Naive thymus-derived CD8-positive, alpha-beta T cell (primary cell): Measurements from ENCODE around the gene PAPSS1. TPM values are rescaled to one million over a fixed set of nuclear protein-coding genes. Genes with fewer than 3 reads are reported as not detected.
"Not testable (repeated sequence)": the region's sequence is repeated elsewhere in the genome, so short reads cannot be mapped to it uniquely, and the experiment has no call there.

Experiments
- ATAC-seq, 2 donors: fragments of 150-1000 bp; cut with Tn5 transposase in 1 of 2; sonication (Bioruptor Pico), chemical (Tn5 transposase) in 1 of 2; 1 replicate in 1 of 2; 2 replicates in 1 of 2; pipeline ENCODE4 v1.10.0; 2021; ENCODE audit warnings: mild to moderate bottlenecking in 2 of 2, moderate library complexity in 2 of 2
- POLR2A ChIA-PET: fragments of 350-600 bp; sonication (Branson Sonifier 250); formaldehyde crosslinking; loops from one replicate; lab custom pipeline; 2021; ENCODE audit warnings: antibody characterized with exemption; lab: Charles Lee
- DNase-seq, 10 donors: peaks; one replicate each; pipeline versions ENCODE4 v3.0.0 to v3.0.0-alpha.2; 2020 to 2022
- H3K27ac Mint-ChIP-seq, 10 donors: one replicate each; pipeline ENCODE4 v1.8.0; 2020 to 2022; ENCODE audit warnings: mild to moderate bottlenecking in 10 of 10, mixed read lengths in 10 of 10, moderate library complexity in 4 of 10, inconsistent platforms in 1 of 10
- H3K27me3 Mint-ChIP-seq, 5 donors: one replicate each; pipeline ENCODE4 v1.8.0; 2021 to 2022; ENCODE audit warnings: mixed read lengths in 5 of 5
- H3K36me3 Mint-ChIP-seq, 3 donors: one replicate each; pipeline ENCODE4 v1.8.0; 2020 to 2022; ENCODE audit warnings: mixed read lengths in 3 of 3, mild to moderate bottlenecking in 2 of 3, inconsistent platforms in 1 of 3
- H3K4me1 Mint-ChIP-seq, 4 donors: one replicate each; pipeline ENCODE4 v1.8.0; 2021 to 2022; ENCODE audit warnings: mixed read lengths in 4 of 4
- H3K4me3 Mint-ChIP-seq, 10 donors: one replicate each; pipeline ENCODE4 v1.8.0; 2020 to 2022; ENCODE audit warnings: mild to moderate bottlenecking in 10 of 10, mixed read lengths in 10 of 10, moderate library complexity in 6 of 10, inconsistent platforms in 1 of 10
- H3K9me3 Mint-ChIP-seq, 9 donors: one replicate each; pipeline ENCODE4 v1.8.0; 2020 to 2022; ENCODE audit warnings: mixed read lengths in 9 of 9, mild to moderate bottlenecking in 3 of 9, inconsistent platforms in 1 of 9, moderate library complexity in 1 of 9
- polyA plus RNA-seq, 3 donors: library from polyadenylated mRNA; unstranded; fragments of 300-500 nt; fragmentation: Illumina TruSeq; gene quantifications; one replicate each; pipeline ENCODE4 v1.2.3, GENCODE V29; 2021
- total RNA-seq, 8 experiments: library from RNA in 2 of 8; stranded (reverse) in 2 of 8; gene quantifications; one replicate each; pipeline ENCODE4 v1.2.3 and lab custom pipeline; 2021 to 2026

The PAPSS1 gene
- total and polyA plus RNA-seq, 5 experiments from 2014 or later = 17.3 to 23.9 (median 22.8) TPM

DNA sequence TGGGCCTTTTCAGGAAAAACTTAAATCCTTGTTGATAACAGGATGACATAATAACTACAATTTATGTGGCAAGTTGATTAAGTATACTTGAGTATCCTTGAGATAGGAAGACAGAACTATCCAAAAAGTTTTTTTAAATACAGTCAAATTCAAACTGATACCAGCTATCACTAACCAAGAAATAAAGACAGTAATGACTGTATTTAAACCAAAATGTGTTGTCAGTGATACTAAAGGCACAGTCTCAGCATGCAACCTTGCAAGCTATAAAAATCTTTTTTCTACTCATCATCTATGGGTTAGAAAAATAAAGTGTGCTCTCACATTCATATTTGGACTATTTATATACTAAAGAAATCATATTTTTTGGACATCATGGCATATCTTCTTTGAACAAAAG, 64.7 kb downstream of the PAPSS1 start:
- Mint-ChIP-seq H3K27ac (no peak overlapping the region), H3K9me3 (no peaks in the 10 kb centered on the region), H3K4me1 (no peaks in the 10 kb centered on the region), H3K4me3 (no peak overlapping the region), H3K27me3 (no peaks in the 10 kb centered on the region), H3K36me3 (peaks cover 27 to 77% (median 55%) of the 10 kb centered on the region in 3 donors)
- ATAC-seq = no peak
- POLR2A ChIA-PET = no interaction called here
- no peak for DNase-seq

DNA sequence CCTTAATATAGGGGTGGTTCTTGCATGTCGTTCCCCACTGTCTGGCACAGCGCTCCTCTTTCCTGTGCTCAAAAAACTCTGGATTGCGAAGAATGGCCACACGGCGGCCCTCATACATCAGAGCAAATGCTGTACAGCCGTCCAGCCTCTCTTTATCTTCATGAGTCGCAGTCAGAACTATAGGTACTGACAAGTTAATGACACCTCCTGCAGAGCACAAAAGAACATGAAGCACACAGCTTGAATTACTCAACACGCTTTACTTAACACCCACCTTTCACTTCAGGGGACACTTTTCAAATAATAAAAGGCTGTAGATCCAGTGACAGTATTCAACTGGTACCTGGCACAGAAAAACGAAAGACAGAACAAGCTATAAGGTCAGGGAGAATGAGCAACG, 65.3 kb downstream of the PAPSS1 start:
- Mint-ChIP-seq H3K9me3 (no peaks in the 10 kb centered on the region), H3K27ac (no peak overlapping the region), H3K4me1 (peaks cover 0 to under 1% (median 0%) of the 10 kb centered on the region in 4 donors), H3K27me3 (no peaks in the 10 kb centered on the region), H3K36me3 (peaks cover 27 to 76% (median 55%) of the 10 kb centered on the region in 3 donors), H3K4me3 (no peak overlapping the region)
- DNase-seq (no peak), ATAC-seq (no peak)
- POLR2A ChIA-PET = no interaction called here

DNA sequence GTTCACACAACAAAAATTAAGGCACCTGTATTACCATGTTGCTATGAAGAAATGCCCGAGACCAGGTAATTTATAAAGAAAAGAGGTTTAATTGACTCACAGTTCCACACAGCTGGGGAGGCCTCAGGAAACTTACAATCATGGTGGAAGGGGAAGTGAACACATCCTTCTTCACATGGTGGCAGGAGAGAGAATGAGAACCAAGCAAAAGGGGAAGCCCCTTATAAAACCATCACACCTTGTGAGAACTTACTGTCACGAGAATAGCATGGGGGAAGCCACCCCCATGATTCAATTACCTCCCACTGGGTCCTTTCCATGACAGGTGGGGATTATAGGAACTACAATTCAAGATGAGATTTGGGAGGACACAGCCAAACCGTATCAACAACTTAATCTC, 68.6 kb downstream of the PAPSS1 start:
- H3K4me3 Mint-ChIP-seq, DNase-seq, ATAC-seq, POLR2A ChIA-PET, H3K9me3 Mint-ChIP-seq, H3K27me3 Mint-ChIP-seq, H3K4me1 Mint-ChIP-seq: not testable (repeated sequence)
- Mint-ChIP-seq H3K36me3 (peaks cover 22 to 78% (median 49%) of the 10 kb centered on the region in 3 donors), H3K27ac (peak overlapping the region in 1 of 10 donors; percentile 13)

DNA sequence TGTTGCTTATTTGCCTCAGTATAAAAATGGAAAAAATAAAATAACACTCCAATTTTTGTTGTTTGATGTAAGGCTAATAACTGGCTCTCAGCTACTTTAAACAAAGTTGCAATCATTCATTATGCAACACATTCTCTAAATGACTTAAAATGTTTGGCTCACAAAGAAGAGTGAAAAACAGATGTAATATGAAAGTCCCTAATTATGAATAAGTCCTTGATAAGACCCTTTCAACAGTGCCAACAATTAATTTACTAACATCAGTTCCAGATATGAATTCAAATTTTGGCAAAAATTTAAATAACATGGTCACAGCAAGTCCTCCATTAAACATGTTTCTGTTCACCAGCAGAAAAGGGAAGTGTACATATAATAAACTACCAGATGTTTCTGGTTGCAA, 69.8 kb downstream of the PAPSS1 start:
- ATAC-seq = no peak
- Mint-ChIP-seq H3K9me3 (no peaks in the 10 kb centered on the region), H3K4me3 (no peak overlapping the region), H3K4me1 (peaks cover 0 to 6% (median 4%) of the 10 kb centered on the region in 4 donors), H3K36me3 (peaks cover 26 to 81% (median 44%) of the 10 kb centered on the region in 3 donors), H3K27ac (no peak overlapping the region), H3K27me3 (no peaks in the 10 kb centered on the region)
- no peak for DNase-seq
- POLR2A ChIA-PET = no interaction called here

DNA sequence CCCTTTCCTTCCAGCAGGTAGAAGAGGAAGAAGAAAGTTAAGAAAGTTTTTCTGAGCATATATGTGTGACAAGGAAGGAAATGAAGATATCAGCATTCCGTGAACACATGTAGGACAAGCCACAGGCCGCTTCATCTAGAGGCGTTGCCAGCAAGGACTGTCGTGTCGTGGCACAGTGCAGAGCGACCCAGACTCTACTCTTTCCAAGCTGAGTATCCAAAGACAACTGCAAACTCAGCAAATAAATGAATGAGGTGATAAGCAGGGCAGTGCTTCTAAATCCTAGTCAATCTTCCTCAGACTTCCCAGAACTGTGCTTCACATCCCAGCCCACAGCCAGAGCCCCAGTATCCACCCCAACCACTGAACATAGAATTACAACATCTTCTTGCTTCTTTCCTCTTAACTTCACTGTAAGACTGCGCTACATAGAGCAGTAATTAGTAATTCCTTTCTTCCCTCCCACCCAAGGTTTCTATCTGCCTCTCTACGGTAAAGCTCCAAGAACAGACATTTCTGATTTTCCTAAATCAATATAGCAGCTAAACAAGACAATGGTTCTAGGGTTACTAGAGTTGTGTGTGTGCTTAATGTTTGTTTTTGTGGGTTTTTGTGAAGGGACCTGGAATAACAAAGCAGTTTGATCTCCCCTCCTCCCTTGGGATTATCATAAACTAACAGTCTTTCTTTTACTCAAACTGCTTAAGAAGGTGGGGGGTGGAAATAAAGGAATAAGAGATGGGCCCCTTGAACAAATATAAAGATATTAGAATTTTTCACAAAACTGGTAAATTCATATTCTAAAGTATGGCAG, 71.6 kb downstream of the PAPSS1 start:
- DNase-seq (no peak), ATAC-seq (no peak)
- H3K36me3 Mint-ChIP-seq = peaks cover 30 to 79% (median 42%) of the 10 kb centered on the region in 3 donors
- H3K4me3 Mint-ChIP-seq = no peak overlapping the region
- H3K27me3 Mint-ChIP-seq = no peaks in the 10 kb centered on the region
- POLR2A ChIA-PET = no interaction called here
- H3K27ac Mint-ChIP-seq = no peak overlapping the region
- no peaks in the 10 kb centered on the region for H3K9me3 Mint-ChIP-seq
- H3K4me1 Mint-ChIP-seq = peaks cover 0 to 6% (median 4%) of the 10 kb centered on the region in 4 donors

DNA sequence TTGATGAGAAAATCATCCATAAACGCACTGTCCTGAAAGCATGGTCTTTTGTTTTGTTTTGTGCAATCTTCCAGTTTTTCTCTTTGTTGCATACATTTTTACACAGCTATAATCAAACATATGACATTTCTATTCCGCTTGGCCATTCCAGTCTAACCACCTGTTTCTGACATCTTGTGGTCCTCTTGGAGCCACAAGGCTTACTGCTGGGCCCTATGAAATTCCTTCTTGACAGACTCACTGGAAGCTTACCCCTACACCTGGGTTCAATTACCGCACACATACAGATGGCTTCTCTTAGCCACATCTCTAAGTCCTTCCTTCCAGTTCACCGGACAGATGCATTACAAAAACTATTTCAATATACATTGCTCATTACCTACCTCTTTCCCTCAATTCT, 72.4 kb downstream of the PAPSS1 start:
- Mint-ChIP-seq H3K9me3 (no peaks in the 10 kb centered on the region), H3K4me3 (no peak overlapping the region), H3K27ac (no peak overlapping the region), H3K4me1 (peaks cover 0 to 6% (median 4%) of the 10 kb centered on the region in 4 donors), H3K27me3 (no peaks in the 10 kb centered on the region), H3K36me3 (peaks cover 24 to 80% (median 38%) of the 10 kb centered on the region in 3 donors)
- no peak for DNase-seq
- POLR2A ChIA-PET = no interaction called here
- ATAC-seq = no peak

DNA sequence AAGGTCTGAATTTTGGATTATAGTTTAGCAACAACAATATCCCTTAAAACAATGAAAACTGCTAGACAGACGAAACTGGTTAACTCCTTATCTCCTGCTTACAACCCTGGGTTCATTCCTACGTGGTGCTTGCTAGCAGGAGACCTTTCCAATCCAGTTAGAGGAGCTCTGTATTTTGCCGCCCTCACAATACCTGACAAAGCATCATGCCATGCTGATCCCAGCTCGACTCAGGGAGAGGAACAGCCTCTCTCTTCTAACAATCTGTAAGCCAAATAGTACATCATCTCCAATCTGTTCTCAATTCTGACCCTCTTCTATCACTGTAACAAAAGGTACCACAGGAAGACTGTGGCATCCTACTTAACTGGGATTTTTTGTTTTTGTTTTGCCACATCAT, 74.4 kb downstream of the PAPSS1 start:
- Mint-ChIP-seq H3K4me3 (no peak overlapping the region), H3K27ac (peak overlapping the region in 1 of 10 donors; percentile 8), H3K9me3 (no peaks in the 10 kb centered on the region), H3K36me3 (peaks cover 13 to 60% (median 24%) of the 10 kb centered on the region in 3 donors), H3K27me3 (no peaks in the 10 kb centered on the region), H3K4me1 (peaks cover 0 to 7% (median 6%) of the 10 kb centered on the region in 4 donors)
- POLR2A ChIA-PET = no interaction called here
- DNase-seq = no peak
- no peak for ATAC-seq

DNA sequence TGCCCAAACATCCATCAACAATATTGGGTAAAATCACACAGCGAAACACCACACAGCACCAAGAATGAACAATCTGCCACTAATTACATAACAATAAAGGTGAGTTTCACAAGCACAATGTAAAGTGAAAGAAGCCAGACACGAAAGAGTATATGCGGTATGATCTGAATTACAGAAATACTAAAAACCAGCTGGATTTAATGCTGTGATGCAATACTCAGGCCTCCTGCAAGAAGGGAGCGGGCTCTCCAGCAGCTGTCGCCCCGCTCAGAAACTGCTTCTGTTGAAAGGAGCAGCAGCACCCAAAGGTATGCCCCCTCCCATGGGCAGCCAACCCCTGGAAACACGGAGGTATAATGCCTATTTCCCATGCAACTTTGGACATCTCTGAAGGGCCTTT, 77.0 kb downstream of the PAPSS1 start:
- POLR2A ChIA-PET = no interaction called here
- DNase-seq = no peak
- H3K9me3 Mint-ChIP-seq = no peaks in the 10 kb centered on the region
- no peak overlapping the region for H3K27ac Mint-ChIP-seq
- no peaks in the 10 kb centered on the region for H3K27me3 Mint-ChIP-seq
- peaks cover 0 to 7% (median 3%) of the 10 kb centered on the region in 4 donors for H3K4me1 Mint-ChIP-seq
- no peak overlapping the region for H3K4me3 Mint-ChIP-seq
- no peak for ATAC-seq
- H3K36me3 Mint-ChIP-seq = peaks cover 13 to 53% (median 23%) of the 10 kb centered on the region in 3 donors

DNA sequence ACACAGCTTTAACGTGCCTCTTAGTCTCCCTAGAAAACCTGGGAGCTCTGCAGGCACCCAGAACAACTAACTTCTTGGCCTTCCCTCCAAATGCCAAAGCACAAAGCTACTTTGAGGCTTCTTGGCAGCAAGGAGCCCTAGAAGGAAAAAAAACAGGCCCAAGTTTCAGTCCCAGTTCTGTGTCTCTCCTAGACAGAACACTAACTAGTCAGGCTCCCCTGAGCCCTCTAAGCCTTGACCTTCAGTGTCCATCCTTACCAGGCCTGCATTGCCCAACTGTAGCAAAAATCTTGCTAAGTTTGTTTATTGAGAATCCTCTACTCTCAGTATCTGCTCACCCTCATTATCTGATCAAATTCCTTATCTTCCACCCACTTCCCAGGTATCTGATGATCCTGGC, 79.2 kb downstream of the PAPSS1 start:
- Mint-ChIP-seq H3K9me3 (no peaks in the 10 kb centered on the region), H3K27ac (no peak overlapping the region), H3K27me3 (no peaks in the 10 kb centered on the region), H3K36me3 (peaks cover 12 to 42% (median 17%) of the 10 kb centered on the region in 3 donors), H3K4me3 (no peak overlapping the region), H3K4me1 (peaks cover 0 to 2% (median 1%) of the 10 kb centered on the region in 4 donors)
- ATAC-seq (no peak), DNase-seq (no peak)
- POLR2A ChIA-PET = no interaction called here

DNA sequence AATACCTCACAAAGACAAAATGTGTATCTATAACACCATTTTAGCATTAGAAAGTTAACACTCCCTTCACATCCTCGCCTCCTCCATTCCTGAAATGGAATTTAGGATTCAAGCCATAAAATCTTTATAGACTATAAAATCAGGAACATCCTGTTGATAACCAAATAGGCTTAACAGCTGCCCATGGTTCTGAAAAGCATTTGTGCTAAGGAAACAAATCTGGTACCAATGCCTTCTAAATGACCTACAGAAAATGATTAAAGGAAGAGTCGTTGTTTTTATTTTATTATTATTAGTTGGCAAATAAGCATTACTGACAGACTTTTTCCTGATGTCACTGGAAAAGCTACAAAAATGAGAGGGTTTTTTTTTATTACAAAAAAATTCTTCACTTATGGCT, 79.8 kb downstream of the PAPSS1 start:
- H3K9me3 Mint-ChIP-seq = no peaks in the 10 kb centered on the region
- POLR2A ChIA-PET = no interaction called here
- no peak overlapping the region for H3K27ac Mint-ChIP-seq
- H3K4me3 Mint-ChIP-seq = no peak overlapping the region
- DNase-seq (no peak), ATAC-seq (no peak)
- peaks cover 0 to 2% (median 1%) of the 10 kb centered on the region in 4 donors for H3K4me1 Mint-ChIP-seq
- no peaks in the 10 kb centered on the region for H3K27me3 Mint-ChIP-seq
- peaks cover 9 to 37% (median 17%) of the 10 kb centered on the region in 3 donors for H3K36me3 Mint-ChIP-seq

DNA sequence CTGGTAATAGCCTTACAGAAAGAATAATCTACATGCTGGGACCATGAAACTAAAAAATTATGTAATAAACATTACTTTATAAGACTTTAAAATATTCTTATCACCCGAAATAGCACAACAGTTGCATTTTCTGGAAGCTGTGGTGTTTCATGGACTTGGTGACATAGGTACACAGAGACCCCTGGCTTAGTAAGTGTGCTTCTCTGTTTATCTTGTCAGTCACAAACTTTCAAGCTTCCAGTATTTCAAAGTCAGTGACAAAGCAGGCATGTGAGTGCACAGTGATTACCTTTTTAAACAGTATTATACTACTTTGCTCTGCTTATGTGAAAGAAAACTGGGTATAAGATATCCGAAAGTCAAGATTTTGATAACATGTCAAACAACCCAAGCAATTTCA, 84.3 kb downstream of the PAPSS1 start:
- peaks cover 0 to 29% (median 18%) of the 10 kb centered on the region in 3 donors for H3K36me3 Mint-ChIP-seq
- no peak overlapping the region for H3K27ac Mint-ChIP-seq
- DNase-seq (no peak), ATAC-seq (no peak)
- POLR2A ChIA-PET = no interaction called here
- no peak overlapping the region for H3K4me3 Mint-ChIP-seq
- H3K27me3 Mint-ChIP-seq = no peaks in the 10 kb centered on the region
- H3K4me1 Mint-ChIP-seq = no peaks in the 10 kb centered on the region
- no peaks in the 10 kb centered on the region for H3K9me3 Mint-ChIP-seq

DNA sequence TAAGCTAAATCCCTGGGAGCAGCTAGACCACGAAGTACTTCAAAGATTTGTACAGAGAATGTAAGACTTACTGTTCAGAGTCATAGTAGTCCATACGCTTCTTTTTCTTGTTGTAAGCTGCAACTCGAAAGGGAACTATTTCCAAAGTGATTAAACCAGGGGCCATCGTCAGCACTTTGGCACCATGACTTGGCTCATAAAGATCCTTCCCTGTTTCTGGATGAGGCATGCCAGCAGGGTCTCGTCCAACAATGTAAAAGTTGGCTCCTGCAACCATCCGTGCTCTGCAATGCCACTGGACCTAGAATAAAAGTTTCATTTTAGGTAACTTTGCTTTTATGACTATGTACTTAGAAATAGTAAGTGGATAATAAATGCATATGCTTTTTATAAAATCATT, 88.5 kb downstream of the PAPSS1 start:
- no peaks in the 10 kb centered on the region for H3K4me1 Mint-ChIP-seq
- no peak for DNase-seq
- no peak overlapping the region for H3K4me3 Mint-ChIP-seq
- POLR2A ChIA-PET = no interaction called here
- H3K36me3 Mint-ChIP-seq = peaks cover 15 to 40% (median 35%) of the 10 kb centered on the region in 3 donors
- ATAC-seq = no peak
- H3K27ac Mint-ChIP-seq = no peak overlapping the region
- no peaks in the 10 kb centered on the region for H3K9me3 Mint-ChIP-seq
- H3K27me3 Mint-ChIP-seq = no peaks in the 10 kb centered on the region

DNA sequence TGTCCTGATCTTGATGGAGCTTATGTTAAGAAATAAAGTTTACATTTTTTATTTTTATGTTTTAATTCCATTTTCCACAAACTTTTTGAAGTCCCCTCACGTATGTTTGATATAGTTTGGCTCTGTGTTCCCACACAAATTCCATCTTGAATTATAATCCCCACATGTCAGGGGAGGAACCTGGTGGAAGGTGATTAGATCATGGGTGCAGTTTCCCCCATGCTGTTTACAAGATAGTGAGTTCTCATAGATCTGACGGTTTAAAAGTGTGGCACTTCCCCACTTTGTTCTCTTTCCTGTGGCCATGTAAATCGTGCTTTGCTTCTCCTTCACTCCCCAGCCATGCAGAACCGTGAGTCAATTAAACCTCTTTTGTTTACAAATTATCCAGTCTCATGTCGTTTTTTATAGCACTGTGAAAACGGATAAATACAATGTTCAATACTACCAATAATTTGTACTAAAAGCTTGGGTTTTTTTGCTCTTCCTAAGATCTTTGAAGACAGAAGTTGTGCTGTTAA, 89.8 kb downstream of the PAPSS1 start:
- ATAC-seq (no peak), DNase-seq (no peak)
- Mint-ChIP-seq H3K27ac (peak overlapping the region in 1 of 10 donors; percentile 74), H3K36me3 (peaks cover 18 to 46% (median 38%) of the 10 kb centered on the region in 3 donors), H3K4me1 (no peaks in the 10 kb centered on the region), H3K27me3 (no peaks in the 10 kb centered on the region), H3K4me3 (no peak overlapping the region), H3K9me3 (peaks cover 0 to 2% (median 0%) of the 10 kb centered on the region in 9 donors)
- POLR2A ChIA-PET = no interaction called here
